ENCODE results near the gene TMEM176A.
"Not testable (repeated sequence)": the region's sequence is repeated elsewhere in the genome, so short reads cannot be mapped to it uniquely, and the experiment has no call there.

Gene TMEM176A

GRCh38 chr7:150804802-150805201 lies 4.2 kb downstream of the TMEM176A start:
- no peak for TF ChIP-seq CTCF (IDR thresholded peaks at IDR 0.05; ENCODE audit: insufficient read depth, missing control alignments)
- FAIRE-seq (no peak), DNase-seq (ENCODE audit: insufficient read length, low spot score) (no peak)

- no peak for TF ChIP-seq CTCF (IDR thresholded peaks at IDR 0.05; ENCODE audit: insufficient read depth, missing control alignments)
- FAIRE-seq (no peak), DNase-seq (ENCODE audit: insufficient read length, low spot score) (no peak)
Measured at GRCh38 chr7:150805864-150806263, 5.3 kb downstream of the TMEM176A start.

GRCh38 chr7:150806454-150806853 lies 5.9 kb downstream of the TMEM176A start:
- DNase-seq (ENCODE audit: insufficient read length, low spot score): no peak
- no peak for TF ChIP-seq CTCF (IDR thresholded peaks at IDR 0.05; ENCODE audit: insufficient read depth, missing control alignments)
- no peak for FAIRE-seq

DNA sequence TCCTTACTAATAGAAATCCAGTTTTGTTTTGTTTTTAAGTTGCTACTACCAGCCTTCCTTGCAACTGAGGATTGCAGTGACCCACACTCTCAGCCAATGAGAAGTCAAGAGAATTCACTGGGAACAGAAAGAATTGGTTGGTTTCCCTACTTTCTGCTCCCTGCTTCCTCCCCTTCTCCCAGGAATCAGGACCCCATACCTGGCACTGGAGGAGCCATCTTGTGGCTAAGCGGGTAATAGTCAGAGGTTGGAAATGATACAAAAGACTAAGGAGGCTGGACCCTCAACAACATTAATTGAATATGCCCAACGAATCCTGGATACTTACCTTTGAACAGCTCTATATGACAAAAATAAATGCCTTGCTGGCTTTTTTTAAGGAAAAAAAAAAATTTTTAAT lies 6.3 kb downstream of the TMEM176A start:
- FAIRE-seq (no peak), DNase-seq (ENCODE audit: insufficient read length, low spot score) (no peak)
- TF ChIP-seq CTCF (IDR thresholded peaks at IDR 0.05; ENCODE audit: insufficient read depth, missing control alignments): peak; percentile 39

DNA sequence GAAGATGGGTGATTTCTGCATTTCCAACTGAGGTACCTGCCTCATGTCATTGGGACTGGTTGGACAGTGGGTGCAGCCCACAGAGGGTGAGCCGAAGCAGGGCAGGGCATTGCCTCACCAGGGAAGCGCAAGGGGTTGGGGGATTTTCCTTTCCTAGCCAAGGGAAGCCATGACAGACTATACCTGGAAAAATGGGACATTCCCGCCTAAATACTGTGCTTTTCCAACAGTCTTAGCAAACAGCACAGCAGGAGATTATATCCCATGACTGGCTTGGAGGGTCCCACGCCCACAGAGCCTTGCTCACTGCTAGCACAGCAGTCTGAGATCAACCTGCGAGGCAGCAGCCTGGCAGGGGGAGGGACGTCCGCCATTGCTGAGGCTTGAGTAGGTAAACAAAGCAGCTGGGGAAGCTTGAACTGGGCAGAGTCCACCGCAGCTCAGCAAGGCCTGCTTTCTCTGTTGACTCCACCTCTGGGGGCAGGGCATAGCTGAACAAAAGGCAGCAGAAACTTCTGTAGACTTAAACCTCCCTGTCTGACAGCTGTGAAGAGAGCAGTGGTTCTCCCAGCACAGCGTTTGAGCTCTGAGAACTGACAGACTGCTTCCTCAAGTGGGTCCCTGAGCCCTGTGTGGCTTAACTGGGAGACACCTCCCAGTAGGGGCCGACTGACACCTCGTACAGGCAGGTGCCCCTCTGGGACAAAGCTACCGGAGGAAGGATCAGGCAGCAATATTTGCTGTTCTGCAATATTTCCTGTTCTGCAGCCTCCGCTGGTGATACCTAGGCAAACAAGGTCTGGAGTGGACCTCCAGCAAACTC lies 7.3 kb downstream of the TMEM176A start:
- not testable (repeated sequence) for DNase-seq (ENCODE audit: insufficient read length, low spot score); FAIRE-seq

GRCh38 chr7:150814328-150815001 lies 13.9 kb downstream of the TMEM176A start:
- TF ChIP-seq CTCF (IDR thresholded peaks at IDR 0.05; ENCODE audit: insufficient read depth, missing control alignments): no peak

GRCh38 chr7:150818971-150819370 lies 18.4 kb downstream of the TMEM176A start:
- no peak for FAIRE-seq
- no peak for DNase-seq (ENCODE audit: insufficient read length, low spot score)
- no peak for TF ChIP-seq CTCF (IDR thresholded peaks at IDR 0.05; ENCODE audit: insufficient read depth, missing control alignments)

More at GRCh38 chr7:150814328-150815001, 13.9 kb downstream of the TMEM176A start:
- DNase-seq (ENCODE audit: insufficient read length, low spot score) (no peak), FAIRE-seq (no peak)
